T-helper 1 cell treated with Interleukin-12 subunit alpha and Interleukin-12 subunit beta and Interleukin-4 antibody, amounts not matched to agents 30 μg/mL and 1 μg/mL, for 36 hours (primary cell): ENCODE measurements around the gene TOPAZ1.

ENCODE experiments used
- H3K27ac Mint-ChIP-seq: one replicate; pipeline ENCODE4 v1.8.0; 2021; ENCODE audit warnings: mild to moderate bottlenecking, mixed read lengths
- H3K27me3 Mint-ChIP-seq: one replicate; pipeline ENCODE4 v1.8.0; 2021; ENCODE audit warnings: low read depth, mixed read lengths
- H3K36me3 Mint-ChIP-seq: one replicate; pipeline ENCODE4 v1.8.0; 2021; ENCODE audit warnings: low read depth, mixed read lengths
- H3K4me1 Mint-ChIP-seq: one replicate; pipeline ENCODE4 v1.8.0; 2021; ENCODE audit warnings: low read depth, mixed read lengths
- H3K4me3 Mint-ChIP-seq: one replicate; pipeline ENCODE4 v1.8.0; 2021; ENCODE audit warnings: mild to moderate bottlenecking, moderate library complexity, mixed read lengths
- H3K9me3 Mint-ChIP-seq: one replicate; pipeline ENCODE4 v1.8.0; 2021; ENCODE audit warnings: mixed read lengths

Gene TOPAZ1

DNA sequence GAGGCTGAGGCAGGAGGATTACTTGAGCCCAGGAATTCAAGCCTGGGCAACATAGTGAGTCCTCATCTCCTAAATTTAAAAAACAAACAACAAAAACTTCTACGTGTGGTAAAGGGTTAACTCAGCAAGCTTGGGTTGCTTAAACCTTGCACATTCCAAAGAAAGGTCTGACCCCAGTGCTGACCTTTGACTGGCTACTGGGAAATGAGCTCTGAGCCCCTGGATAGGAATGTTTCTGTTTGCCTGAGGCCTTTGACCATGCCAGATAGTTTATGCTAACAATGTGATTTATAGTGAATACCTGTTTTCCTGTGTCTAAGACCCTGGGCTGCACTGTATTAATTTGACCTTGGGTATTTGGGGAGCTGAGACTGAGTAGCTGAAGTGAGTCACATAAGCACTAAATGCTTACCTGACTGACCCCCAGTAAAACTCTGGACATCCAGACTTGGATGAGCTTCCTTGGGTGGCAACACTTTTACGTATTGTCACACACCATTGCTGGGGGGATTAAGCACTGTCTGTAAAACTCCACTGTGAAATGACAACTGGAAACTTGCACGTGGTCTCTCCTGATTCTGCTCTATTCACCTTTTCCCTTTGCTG, 117.6 kb downstream of the TOPAZ1 start:
- Mint-ChIP-seq H3K9me3 (no peaks in the 10 kb centered on the region), H3K4me1 (no peaks in the 10 kb centered on the region), H3K27ac (no peak overlapping the region), H3K36me3 (peaks cover 7% of the 10 kb centered on the region), H3K27me3 (no peaks in the 10 kb centered on the region), H3K4me3 (no peak overlapping the region)

DNA sequence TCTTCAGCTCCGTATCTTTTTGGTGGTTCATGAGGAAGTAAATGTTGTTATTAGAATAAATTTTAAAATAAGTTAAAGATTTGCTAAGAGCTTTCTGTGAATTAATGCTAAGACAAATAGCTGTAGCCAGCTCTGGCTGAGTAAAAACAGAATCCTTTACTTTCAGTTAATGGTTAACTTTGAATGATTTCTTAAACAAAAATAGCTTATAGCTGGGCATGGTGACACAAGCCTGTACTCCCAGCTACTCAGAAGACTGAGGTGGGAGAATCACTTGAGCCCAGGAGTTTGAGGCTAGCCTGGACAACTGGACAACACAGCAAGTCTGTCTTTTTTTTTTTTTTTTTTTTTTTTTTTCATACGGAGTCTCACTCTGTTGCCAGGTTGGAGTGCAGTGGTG, 121.9 kb downstream of the TOPAZ1 start:
- Mint-ChIP-seq H3K36me3 (peaks cover 9% of the 10 kb centered on the region), H3K9me3 (no peaks in the 10 kb centered on the region), H3K4me1 (no peaks in the 10 kb centered on the region), H3K27ac (no peak overlapping the region), H3K27me3 (no peaks in the 10 kb centered on the region), H3K4me3 (no peak overlapping the region)

DNA sequence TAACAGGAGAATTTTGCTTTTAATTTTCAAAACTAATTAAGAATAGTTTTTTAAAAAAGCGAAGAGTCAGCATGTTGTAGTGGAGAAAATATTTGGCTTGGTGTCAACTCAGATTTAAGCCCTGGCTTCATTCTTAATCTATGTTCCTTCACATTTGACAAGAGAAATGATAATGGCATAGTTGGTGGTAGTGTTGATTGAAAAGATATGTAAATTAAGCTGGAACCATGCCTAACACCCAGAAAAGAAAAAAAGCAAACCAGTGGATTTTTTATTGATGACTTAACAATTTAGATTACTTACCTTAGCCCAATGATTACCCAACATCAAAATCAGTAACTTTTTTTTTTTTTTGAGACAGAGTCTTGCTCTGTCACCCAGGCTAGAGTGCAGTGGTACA, 124.3 kb downstream of the TOPAZ1 start:
- H3K36me3 Mint-ChIP-seq = peaks cover 11% of the 10 kb centered on the region
- no peaks in the 10 kb centered on the region for H3K27me3 Mint-ChIP-seq
- no peaks in the 10 kb centered on the region for H3K9me3 Mint-ChIP-seq
- no peak overlapping the region for H3K4me3 Mint-ChIP-seq
- no peaks in the 10 kb centered on the region for H3K4me1 Mint-ChIP-seq
- H3K27ac Mint-ChIP-seq = no peak overlapping the region

DNA sequence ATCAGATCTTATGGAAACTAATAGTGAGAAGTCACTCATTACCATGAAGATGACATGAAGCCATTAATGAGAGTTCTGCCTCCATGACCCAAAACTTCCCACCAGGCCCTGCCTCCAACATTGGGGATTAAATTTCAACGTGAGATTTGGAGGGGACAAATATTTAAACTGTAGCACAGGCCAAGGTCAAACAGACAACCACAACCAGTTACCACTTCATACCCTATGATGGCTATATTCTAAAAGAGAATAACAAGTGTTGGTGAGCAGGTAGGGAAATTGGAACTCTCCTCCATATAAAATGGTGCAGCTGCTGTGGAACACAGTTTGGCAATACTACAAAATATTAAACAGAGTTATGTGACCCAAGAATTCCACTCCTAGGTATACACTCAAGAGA, 133.8 kb downstream of the TOPAZ1 start:
- Mint-ChIP-seq H3K27ac (no peak overlapping the region), H3K4me3 (no peak overlapping the region), H3K27me3 (peaks cover 3% of the 10 kb centered on the region), H3K36me3 (peaks cover 15% of the 10 kb centered on the region), H3K4me1 (no peaks in the 10 kb centered on the region), H3K9me3 (peaks cover 16% of the 10 kb centered on the region)
